ENCODE measurements around the gene GNB1L.

DNA sequence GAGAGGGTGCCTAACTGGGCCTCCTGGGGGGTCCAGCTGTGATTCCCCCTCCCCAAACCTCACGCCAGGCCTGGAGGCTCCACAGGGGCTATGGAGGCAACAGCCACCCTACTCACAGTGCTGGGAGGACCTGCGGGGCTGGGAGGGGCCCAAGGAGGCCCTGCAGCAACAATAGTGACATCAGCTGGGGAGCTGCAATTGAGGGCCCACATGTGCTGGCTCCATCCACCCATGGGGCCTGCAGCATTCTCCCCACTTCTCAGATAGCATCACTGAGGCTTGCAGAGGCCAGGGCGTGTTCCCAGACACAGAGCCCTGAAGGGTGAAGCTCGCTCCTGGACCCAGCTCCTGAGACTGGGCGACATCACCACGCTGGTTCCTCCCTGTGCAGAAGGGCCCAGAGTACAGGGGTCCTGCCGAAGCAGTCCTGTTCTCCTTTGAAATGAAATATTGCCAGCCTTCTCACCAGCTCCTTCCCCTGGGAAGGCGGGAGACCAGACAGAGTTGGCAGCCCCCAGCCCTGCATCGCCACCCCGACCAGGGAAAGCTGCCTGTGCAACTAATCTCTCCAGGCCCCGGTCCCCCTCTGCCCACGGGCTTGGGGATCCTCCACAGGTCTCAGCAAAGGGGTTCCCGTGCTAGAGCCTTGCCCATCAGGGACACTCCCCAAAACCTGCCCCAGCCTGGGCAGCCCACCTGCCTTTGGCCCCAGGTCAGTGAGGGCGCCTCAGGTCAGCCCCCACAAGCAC is 103.0 kb downstream of the GNB1L start:
- TF ChIP-seq ZNF124 (CRISPR knock-in tag; IDR thresholded peaks at IDR 0.05) (no peak), SMARCA4 (IDR thresholded peaks at IDR 0.05) (no peak), NR1H2 (CRISPR knock-in tag; IDR thresholded peaks at IDR 0.05) (no peak), ZFX (CRISPR knock-in tag; IDR thresholded peaks at IDR 0.05) (no peak), TBP (optimal IDR thresholded peaks at IDR 0.05; ENCODE audit: low read depth, low read length) (no peak), JUN (IDR thresholded peaks at IDR 0.05; ENCODE audit: borderline replicate concordance, low read depth, low read length) (no peak), JUN (CRISPR knock-in tag; IDR thresholded peaks at IDR 0.05; ENCODE audit: borderline replicate concordance) (no peak)
- TF ChIP-seq, protein P1, sequence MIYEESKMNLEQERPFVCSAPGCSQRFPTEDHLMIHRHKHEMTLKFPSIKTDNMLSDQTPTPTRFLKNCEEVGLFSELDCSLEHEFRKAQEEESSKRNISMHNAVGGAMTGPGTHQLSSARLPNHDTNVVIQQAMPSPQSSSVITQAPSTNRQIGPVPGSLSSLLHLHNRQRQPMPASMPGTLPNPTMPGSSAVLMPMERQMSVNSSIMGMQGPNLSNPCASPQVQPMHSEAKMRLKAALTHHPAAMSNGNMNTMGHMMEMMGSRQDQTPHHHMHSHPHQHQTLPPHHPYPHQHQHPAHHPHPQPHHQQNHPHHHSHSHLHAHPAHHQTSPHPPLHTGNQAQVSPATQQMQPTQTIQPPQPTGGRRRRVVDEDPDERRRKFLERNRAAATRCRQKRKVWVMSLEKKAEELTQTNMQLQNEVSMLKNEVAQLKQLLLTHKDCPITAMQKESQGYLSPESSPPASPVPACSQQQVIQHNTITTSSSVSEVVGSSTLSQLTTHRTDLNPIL (CRISPR knock-in tag; IDR thresholded peaks at IDR 0.05): no peak
- TF ChIP-seq, protein P2, sequence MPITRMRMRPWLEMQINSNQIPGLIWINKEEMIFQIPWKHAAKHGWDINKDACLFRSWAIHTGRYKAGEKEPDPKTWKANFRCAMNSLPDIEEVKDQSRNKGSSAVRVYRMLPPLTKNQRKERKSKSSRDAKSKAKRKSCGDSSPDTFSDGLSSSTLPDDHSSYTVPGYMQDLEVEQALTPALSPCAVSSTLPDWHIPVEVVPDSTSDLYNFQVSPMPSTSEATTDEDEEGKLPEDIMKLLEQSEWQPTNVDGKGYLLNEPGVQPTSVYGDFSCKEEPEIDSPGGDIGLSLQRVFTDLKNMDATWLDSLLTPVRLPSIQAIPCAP (CRISPR knock-in tag; IDR thresholded peaks at IDR 0.05; ENCODE audit: borderline replicate concordance): no peak
- TF ChIP-seq, protein P3, sequence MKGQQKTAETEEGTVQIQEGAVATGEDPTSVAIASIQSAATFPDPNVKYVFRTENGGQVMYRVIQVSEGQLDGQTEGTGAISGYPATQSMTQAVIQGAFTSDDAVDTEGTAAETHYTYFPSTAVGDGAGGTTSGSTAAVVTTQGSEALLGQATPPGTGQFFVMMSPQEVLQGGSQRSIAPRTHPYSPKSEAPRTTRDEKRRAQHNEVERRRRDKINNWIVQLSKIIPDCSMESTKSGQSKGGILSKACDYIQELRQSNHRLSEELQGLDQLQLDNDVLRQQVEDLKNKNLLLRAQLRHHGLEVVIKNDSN (CRISPR knock-in tag; IDR thresholded peaks at IDR 0.05): no peak
- TF ChIP-seq, protein P4, sequence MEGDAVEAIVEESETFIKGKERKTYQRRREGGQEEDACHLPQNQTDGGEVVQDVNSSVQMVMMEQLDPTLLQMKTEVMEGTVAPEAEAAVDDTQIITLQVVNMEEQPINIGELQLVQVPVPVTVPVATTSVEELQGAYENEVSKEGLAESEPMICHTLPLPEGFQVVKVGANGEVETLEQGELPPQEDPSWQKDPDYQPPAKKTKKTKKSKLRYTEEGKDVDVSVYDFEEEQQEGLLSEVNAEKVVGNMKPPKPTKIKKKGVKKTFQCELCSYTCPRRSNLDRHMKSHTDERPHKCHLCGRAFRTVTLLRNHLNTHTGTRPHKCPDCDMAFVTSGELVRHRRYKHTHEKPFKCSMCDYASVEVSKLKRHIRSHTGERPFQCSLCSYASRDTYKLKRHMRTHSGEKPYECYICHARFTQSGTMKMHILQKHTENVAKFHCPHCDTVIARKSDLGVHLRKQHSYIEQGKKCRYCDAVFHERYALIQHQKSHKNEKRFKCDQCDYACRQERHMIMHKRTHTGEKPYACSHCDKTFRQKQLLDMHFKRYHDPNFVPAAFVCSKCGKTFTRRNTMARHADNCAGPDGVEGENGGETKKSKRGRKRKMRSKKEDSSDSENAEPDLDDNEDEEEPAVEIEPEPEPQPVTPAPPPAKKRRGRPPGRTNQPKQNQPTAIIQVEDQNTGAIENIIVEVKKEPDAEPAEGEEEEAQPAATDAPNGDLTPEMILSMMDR (IDR thresholded peaks at IDR 0.05 in 2 of 3, conservative IDR thresholded peaks at IDR 0.05 in 1 of 3; ENCODE audit: insufficient read depth in 2 of 3, low read depth in 1 of 3, low read length in 3 of 3): no peak
